HG03025 (cell line): ENCODE data around the gene IRS4.

Experiments
- ATAC-seq: cut with Tn5 transposase; IDR thresholded peaks from one replicate; pipeline ENCODE4 v1.9.1; 2021; ENCODE audit warnings: mild to moderate bottlenecking, moderate library complexity; ENCODE audit not compliant: unreplicated experiment, low FRiP score

The IRS4 gene

DNA sequence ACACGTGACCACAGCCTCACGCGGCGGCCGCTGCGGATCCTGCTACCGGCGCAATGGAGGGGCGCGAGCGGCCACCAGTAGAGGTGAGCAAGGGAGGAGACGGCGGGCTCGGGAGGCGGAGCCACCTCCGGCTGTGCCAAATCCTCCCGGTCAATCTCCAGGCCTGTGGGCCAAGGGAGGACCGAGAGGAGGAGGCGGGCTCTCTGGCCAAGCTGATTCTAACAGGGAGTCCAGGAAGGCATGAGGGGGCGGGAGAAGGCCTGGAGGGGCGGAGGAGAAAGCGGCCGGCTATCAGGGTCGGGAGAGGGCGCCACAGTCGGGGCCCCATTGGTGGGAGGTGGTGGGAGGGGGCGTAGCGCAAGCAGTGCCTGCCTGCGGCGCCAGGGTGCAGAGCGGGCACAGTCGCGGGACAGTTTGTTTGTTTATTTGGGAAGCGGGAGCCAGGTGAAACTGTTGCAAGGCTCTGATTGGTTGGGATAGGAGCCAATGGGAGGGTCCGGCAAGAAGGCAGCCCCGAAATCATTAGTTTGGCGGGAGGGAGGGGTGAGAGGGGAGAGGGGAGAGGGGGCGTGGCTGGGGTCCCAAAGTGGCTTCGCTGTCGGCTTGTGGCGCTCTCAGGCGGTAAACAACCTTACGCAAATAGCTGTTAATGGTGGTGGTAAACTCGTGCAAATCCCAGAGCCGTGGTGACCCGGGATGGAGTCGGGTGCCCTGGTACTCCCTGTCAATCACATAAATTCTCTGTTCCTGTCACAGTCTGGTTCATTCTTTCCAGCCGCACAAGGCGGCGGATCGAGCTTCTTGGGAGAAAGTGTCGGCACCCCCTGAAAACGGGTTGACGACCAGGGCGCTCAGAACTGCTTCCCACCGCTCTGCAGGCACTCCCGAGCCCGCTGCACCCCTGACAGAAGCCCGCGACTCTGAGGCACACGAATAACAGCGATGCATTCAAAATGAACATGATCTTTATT, at the start of gene IRS4:
Gene IRS4 (minus strand): TSS at position 55 of the 971 bp plus-strand sequence.
- no peak for ATAC-seq

DNA sequence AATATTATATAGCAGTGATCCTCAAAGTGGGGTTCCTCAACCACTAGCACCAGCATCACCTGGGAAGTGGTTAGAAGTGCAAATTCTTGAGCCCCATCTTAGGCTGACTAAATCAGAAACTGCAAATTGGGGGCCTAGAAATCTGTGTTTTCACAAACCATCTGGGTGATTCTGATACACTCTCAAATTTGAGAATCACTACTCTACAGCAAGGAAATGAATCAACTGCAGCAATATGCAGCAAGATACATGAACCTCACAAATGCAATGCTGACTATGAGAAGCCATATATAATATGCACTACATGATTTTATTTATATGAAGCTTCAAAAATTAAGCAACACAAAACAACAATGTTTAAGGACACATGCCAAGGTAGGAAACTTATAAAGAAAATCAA, 36.2 kb upstream of the IRS4 start:
- ATAC-seq, result no peak

DNA sequence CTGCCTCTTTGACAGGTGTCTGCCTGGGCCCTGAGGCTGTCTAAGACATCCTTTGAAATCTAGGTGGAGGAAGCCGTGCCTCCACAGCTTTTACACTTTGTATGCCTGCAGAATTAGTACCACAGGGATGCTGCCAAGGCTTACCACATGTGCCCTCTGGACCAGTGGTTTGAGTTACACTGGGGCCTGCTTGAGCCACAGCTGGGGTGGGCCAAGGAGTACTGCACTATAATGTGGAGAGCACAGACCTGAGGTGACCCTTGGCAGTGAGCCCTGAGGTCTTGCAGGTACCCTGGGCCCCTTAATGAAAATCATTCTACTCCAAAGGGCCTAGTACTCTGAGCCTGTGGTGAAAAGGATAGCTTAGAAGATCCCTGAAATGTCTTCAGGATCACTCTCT, 27.2 kb upstream of the IRS4 start:
- ATAC-seq, result no peak

DNA sequence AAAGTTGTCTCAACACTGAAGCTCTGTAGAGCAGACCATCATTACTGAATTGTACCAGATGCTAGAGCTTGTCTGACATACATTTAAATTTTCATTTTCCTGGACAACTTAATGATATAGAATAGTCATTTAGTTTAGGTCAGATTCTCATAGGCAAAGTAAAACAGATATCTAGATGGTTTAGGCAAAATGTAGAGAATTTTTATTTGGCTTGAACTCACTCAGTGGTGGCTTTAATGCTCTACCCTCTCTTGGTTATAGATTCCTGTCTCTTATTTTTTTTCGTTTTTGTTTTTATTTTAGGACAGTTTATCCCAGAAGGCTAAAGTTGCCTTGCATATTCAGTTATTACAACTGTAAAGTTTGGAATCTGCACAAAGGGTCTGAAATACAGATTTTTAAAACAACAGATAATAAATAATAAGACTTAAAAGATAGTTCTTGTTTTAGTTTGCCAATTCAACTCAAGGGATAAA, 4.0 kb upstream of the IRS4 start:
- ATAC-seq, result no peak

DNA sequence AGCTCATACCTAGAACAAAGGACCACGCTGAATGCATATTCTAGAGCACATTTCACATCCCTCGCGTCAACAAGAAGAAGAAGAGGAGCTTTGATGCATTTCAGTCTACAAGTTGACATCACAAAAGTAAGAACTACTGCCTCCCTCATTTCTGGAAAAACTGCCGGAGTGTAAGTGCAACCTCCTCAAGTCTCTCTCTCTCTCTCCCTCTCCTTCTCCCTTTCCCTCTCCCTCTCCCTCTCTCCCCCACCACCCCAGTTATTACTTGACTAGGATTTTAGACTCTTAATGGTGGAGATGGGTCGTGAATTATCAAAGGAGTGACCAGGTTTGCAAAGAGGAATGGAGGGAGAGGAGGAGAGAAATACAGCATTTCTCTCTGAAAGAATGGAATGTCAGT, 1.4 kb upstream of the IRS4 start:
- no peak for ATAC-seq

DNA sequence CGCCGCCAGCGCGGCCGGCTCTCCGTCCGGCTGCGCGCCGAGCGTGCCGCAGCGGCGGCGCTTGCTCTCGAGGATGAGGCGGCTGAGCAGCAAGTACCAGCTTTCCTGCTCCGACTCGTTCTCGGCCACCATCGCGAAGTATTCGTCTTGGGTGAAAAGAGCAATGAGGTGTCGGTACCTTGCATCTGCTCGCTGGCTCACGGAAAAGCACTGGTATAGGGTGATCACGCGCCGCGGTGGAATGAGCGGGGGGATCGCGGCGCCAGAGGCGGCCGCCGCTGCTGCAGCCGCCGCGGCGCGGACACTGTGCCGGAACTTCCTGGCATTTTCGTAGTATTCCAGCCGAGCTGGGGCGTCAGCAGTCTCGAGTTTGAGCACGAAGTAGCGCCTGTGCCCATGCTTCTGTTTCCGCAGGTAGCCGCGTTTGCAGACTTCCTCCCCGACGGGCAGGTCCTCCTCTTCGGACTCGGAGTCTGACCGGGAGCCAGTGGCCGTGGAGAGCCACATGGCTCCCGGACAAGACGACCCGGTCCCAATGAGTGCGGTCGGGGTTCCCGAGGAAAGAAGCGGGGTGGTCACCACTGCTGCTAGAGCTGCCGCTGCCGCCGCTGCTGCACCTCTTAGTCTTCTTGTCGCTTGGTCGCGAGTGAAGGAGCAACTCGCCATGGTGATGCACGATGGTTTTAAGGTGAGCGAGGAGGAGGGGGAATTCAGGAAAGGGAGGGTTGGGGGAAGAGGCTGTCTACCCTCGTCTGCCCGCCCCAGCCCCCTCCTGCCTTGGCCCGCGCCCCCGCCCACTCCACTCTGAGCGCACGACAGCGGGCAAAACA, 469 bp downstream of the IRS4 start:
- no peak for ATAC-seq

DNA sequence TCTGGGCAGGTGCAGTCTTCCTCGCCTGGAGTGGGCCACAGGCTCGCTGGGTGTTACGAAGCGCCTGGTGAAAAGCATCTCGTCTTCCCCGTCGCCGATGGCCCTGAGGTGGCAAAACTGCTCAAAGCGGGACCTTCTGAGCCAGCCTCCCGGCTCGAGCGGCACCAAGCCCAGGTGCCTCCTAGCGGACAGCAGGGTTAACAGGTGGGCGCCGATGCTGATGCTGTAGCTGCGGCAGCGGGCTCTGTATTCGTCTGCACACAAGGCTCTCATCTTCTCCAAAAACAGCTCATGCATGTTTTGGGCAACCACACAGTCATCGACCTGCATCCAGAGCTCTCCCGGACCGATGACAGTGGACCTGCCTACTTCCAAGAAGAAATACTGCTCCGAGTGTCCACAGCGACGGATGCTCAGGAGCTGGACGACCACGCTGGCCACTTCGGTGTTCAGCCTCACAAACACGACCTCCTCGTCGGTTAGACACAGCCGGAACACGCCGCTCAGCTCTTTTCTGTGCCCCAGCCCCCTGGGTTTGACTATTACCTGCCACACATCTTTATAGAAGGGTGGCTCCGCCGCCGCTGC, 1.2 kb downstream of the IRS4 start:
- ATAC-seq, result no peak

DNA sequence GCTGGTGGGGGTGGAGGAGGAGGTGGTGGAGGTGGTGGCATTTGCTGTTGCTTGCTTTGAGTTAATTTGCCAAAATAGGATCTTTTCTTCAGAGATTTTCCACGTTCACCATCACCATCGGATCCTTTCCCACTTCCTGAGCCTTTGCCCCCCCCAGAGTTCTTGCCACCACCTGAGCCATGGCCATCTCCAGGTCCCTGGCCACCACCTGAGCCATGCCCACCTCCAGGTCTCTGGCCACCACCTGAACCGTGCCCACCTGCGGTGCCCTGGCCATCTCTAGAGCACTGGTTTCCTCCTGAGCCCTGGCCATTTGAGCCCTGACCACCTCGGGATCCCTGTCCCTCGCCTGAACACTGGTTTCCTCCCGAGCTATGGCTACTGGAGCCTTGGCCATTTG, 1.9 kb downstream of the IRS4 start:
- no peak for ATAC-seq

DNA sequence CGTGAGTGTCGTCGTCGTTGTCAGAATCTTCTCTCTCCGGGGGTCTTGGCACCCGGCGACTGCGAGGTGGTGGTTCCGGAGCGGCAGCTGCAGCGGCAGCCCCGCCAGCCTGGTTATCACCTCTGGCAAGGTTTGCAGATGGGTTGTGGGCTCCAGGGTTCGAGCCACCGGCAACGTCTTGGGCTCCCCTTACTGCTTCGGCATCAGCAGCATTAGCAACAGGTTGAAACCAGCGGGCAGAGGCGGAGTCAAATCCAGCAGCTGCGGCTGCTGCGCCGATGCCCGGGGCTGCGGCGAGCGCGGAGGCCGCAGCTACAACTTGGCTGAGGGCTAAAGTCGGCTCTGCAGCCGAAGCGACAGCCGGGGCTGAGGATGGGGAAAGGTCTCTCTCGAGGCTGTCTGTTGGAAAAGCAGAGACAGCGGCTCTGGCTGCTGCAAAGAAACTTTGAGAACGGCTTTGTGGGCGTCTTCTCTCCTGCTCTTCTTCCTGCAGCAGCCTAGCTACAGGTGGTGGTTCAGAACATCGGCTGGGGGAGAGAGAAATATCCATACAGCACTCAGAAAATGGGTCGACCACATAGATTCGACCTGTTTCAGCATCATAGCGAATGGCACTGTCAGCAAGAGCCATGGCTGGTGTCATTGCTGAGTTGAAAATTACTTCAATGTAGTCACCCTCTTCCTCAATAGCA, 3.6 kb downstream of the IRS4 start:
- ATAC-seq, result no peak

DNA sequence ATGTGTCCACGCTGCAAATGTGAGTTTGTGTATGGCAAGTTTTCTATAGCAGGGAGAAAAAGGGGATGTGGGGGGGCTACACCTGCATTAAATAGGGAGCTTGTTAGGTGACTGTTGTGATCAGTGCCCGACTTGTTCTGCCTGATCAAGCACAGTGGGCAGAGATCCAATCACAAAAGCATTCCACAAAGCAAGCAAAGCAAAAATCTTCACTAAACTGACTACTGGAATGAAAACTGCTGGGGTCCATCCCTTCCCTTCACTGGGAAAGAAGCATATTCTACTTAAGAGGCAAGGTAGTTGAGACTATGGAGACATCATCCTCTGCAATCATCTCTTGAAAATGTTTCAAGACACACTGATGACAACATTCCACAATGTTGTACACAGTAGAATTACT, 5.2 kb downstream of the IRS4 start:
- no peak for ATAC-seq

DNA sequence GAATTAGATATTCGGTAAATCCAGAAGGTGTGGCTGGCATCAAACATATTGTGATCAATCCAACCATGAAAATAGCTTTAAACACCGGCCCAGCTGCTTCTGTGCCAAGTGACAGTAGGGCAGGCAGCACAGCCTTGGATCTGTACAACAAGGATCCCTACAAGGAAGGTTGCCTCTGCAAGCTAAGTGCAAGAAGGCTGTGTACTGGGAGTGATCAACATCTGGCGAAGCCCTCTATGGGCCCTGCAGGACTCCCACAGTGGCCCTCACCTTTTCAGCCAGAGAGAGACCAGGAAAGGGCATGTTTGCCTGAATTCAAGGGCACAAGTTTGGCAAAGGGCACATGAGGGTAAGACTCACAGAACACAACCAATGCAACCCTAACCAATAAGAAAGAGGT, 9.6 kb downstream of the IRS4 start:
- no peak for ATAC-seq

DNA sequence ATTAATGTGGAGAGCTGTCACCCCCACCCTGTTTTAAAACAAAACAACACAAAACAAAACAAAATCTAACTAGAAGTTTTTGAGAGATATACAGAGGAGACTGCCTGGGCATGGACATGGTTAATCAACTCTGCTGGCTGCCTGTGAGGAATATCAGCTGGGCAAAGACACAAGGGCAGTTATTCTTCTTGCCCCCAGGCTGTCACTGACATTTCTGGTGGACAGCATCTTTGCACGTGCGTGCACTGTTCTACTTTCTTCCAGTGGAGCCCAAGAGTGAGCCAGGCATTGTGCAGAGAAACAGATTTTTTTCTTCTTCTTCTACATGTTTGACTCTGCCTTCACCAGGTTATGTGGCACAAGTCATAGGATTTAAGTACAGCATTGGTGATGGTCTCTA, 13.8 kb downstream of the IRS4 start:
- ATAC-seq, result no peak

DNA sequence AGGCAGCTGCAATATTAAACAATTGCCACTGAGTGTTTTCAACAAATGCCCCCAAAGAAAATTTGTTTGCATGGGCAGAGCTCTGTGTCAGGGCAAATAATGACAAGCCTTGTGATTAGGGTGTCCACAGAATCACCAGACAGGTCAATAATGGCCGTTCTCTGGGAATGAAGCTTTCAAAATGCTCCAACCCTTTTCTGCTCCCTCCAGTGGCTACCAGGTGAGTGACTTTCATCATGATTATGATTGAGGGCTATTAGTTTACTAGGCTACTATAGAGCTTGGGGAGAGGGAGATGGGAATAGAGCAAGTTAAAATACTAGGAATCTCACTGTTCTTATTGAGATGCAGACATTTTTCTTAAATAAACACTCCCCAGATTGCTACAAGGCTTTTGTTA, 23.5 kb downstream of the IRS4 start:
- ATAC-seq, result no peak

DNA sequence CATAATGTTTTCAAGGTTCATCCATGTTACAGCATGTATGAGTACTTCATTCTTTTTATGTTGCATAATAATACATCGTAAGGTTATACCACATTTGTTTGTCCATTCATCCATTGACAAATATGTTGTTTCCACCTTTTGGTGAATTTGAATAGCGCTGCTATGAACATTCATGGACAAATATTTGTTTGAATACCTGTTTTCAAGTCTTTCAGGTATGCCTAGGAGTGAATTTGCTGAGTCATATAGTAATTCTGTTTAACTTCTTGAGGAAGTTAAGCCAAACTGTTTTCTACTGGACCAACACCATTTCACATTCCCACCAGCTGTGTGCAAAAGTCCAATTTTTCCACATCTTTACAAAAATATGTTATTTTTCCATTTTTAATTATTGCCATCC, 31.5 kb downstream of the IRS4 start:
- ATAC-seq, result no peak

DNA sequence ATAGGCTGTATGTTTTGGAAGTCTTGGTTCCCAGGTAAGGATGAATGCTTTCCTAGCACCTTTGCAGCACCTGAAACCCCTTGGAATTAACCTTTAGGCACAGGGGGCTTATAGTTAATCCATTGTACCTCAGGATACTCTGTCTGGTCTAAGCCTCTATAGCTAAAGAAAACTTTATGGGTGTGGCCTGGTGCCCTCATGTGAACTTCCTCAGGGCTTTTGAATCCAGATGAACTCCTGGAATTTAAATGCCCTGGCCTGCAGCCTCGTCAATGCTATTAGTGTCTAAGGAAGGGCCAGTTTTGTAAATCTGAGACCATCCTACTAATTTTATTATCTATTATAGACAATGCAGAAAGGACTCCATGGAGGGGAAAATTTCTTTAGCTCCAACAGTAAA, 33.8 kb downstream of the IRS4 start:
- no peak for ATAC-seq

DNA sequence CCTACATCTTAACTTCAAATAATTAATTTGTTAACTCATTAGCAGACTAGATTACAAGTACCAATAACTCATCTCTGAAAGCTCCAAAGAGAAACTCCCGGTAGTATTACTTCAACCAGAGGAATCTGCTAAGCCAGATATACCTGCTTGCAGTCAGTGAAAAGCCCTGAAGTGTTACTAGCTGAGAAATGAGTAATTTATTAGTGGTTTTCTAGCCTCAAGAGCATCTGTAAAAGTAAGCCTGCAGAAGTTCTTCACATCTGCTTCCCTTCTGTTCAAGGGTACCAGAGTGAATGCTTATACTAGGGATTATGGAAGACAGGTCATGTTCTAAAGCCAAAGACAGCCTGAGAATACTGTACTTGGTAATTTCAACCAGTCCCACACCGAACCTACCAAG, 34.7 kb downstream of the IRS4 start:
- no peak for ATAC-seq

DNA sequence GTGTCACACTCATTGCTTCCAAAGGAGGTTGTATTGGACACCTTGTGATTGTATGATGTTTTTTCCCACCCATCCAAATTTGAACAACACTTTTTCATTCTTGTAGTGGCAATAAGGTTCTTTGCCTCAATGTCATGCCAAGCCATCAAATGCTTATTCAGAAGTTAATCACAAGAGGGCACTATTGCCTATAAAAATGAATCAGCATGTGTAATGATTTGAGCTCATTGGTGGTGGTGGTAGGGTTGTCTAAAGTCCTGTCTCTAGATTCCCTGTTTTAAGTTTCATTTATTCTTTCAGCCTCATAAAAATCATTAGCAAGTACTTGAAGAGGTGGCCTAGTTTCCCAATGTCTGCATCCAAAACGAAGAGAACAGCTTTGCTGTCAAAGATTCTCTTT, 37.0 kb downstream of the IRS4 start:
- no peak for ATAC-seq

DNA sequence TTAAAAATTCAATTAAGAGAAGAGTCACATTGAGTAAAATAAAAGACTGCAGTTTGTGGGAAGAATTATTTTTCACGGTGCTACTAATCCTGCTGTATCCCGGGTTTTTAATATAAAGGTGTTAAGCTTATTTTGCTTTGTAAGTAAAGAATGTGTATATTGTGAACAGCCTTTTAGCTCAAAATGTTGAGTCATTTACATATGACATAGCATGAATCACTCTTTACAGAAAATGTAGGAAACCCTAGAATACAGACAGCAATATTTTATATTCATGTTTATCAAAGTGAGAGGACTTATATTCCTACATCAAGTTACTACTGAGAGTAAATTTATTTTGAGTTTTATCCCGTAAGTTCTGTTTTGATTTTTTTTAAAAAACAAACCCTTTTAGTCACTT, 39.7 kb downstream of the IRS4 start:
- no peak for ATAC-seq
